GM21717 (cell line): ENCODE results near the gene SLC25A26.
A peak's percentile ranks its signal among the peaks of the same experiment; 100 is the strongest.
"Not testable (repeated sequence)": the region's sequence is repeated elsewhere in the genome, so short reads cannot be mapped to it uniquely, and the experiment has no call there.

Source experiments
- ATAC-seq: cut with Tn5 transposase; IDR thresholded peaks from one replicate; pipeline ENCODE4 v1.9.1; 2021; ENCODE audit warnings: mild to moderate bottlenecking, moderate library complexity; ENCODE audit not compliant: unreplicated experiment

SLC25A26 gene

GRCh38 chr3:66226093-66226492, 5.3 kb downstream of the SLC25A26 start:
- ATAC-seq = not testable (repeated sequence)

GRCh38 chr3:66227051-66227450, 6.2 kb downstream of the SLC25A26 start:
- no peak for ATAC-seq

GRCh38 chr3:66227915-66228314, 7.1 kb downstream of the SLC25A26 start:
- no peak for ATAC-seq

DNA sequence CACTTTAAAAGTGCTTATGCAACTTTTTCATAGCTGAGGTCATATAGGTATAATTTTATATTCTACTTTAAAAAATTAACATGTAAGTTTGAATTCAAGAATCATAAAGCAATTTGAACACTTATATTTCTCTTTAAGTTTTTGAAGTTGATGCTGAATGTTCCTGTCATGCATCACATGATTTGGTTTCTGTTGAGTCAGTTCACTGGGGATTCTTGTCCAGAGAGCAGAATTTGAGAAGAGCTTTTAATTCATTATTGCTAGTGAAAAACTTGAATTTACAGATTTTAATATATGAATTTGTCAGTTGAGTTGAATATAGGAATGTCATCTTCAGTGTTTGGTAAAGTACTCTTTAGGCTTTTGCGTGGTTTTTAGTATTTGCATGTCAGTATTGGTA, 7.9 kb downstream of the SLC25A26 start:
- ATAC-seq = no peak

GRCh38 chr3:66229931-66230330, 9.1 kb downstream of the SLC25A26 start:
- no peak for ATAC-seq

DNA sequence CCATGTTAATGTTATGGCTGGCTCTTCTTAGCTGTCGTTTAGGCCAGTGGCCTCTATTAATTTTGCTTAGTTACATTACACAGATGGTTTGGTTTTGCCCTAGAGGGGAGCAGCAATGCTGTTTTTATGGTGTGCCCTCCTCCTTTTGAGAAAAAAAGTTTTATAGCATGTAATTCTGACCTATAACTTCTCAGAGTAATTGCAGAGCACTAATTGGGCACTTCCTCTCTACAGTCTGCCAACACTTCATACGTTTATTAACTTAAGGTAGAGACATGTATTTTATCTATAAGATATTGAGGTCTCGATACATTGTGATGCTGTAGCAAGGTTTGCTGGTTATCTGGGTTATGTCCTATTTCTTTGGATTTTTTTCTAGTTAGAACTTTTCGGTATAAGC, 12.2 kb downstream of the SLC25A26 start:
- no peak for ATAC-seq

- ATAC-seq = no peak
Observed at GRCh38 chr3:66236281-66236680, 15.5 kb downstream of the SLC25A26 start.

DNA sequence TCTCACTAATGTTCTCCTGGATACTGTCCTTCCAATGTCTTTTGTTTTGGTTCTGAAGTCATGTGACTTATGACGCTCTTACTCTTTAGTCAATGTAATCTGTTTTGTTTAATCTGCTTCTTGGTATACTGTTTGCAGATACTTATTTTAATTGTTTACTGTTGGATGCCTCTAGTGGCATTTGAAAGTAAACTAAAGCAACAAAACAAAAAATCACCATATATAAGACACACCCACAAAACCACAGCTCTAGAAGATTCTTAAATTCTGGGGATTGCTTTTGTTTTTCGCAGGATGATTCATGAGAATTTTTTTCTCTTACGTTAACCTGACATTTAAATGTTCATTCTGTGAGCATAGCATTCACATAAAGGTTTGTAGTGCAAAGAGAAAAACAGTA, 16.8 kb downstream of the SLC25A26 start:
- no peak for ATAC-seq

GRCh38 chr3:66239513-66240123, 18.8 kb downstream of the SLC25A26 start:
- peak; percentile 53 for ATAC-seq

GRCh38 chr3:66241466-66241865, 20.7 kb downstream of the SLC25A26 start:
- no peak for ATAC-seq

GRCh38 chr3:66242788-66243464, 22.1 kb downstream of the SLC25A26 start:
- no peak for ATAC-seq

GRCh38 chr3:66248641-66249040, 27.8 kb downstream of the SLC25A26 start:
- no peak for ATAC-seq

GRCh38 chr3:66253790-66254620, 33.2 kb downstream of the SLC25A26 start:
- no peak for ATAC-seq

GRCh38 chr3:66255865-66256264, 35.1 kb downstream of the SLC25A26 start:
- no peak for ATAC-seq

- no peak for ATAC-seq
Observed at GRCh38 chr3:66256806-66257205, 36.0 kb downstream of the SLC25A26 start.

- ATAC-seq = no peak
Observed at GRCh38 chr3:66259566-66260255, 38.9 kb downstream of the SLC25A26 start.

DNA sequence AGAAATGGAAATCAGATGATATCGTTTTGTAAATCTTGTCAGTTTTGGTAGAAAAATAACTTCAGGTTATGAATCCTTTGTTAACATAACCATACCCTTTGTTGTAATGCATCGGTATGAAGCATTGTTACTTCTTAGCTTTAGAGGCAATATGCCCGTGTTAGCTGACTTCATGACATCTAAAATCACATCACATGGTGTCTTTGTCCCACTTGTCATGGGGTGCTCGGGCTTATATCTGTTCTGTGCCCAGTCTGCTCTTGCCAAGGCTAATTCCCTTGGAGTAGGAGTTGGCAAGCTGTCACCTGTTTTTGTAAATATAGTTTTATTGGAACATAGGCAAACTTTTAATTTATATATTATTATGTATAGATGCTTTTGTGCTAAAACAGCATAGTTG, 39.6 kb downstream of the SLC25A26 start:
- no peak for ATAC-seq

DNA sequence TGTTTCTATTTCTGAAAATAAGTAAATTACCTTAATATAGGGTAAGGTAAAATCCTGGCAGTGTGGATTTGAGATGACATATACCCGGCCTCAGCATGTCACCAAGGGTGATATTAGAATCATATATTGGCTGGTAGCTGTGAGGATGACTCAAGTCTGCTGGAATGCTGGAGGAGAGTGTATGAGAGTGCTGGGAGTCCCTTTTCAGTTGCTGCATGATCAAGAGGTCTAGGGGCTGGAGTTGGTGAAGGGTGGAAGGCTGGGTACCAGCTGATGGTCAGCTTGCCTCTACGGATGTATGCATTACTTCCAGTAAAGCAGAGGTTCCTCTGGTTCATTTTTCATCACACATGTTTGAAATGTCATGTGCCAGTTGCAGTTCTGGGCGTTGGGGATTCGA, 40.6 kb downstream of the SLC25A26 start:
- no peak for ATAC-seq

DNA sequence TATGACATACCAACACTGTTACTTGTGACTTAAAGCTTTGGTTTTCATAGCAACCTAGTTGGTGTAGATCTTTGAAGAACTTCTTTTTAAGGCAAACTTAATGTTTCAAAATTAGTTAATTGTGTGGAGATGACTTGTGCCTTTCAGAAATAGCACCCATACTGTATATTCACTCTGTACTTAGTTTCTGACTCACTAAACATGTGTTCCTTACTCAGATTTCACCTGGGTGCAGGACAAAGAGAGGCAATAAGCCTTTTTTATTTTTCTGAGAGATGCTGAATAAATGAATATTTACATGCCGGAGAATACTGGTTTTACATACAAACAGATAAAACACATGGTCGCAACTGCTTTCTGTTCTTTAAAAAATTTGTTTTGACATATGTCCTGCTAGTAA, 44.8 kb downstream of the SLC25A26 start:
- ATAC-seq = no peak

GRCh38 chr3:66266551-66266950, 45.8 kb downstream of the SLC25A26 start:
- no peak for ATAC-seq

DNA sequence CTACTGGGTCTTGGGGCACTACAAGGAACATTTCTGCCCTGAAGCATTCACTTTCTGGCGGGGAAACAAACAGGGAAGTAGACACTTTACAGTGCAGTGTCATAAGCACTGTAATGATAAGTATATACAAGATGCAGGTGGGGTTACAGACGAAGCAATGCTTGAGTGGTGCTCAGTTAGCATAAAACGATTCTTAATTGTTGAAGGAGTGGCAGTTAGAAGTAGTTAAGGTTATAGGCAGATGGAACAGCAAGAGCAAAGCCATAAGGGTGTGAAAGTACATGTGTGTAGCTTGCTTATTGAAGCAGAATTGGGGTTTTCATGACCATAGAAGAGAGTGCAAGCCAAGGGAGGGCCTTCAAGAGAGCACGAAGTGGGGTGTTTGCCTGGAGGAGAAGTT, 46.2 kb downstream of the SLC25A26 start:
- ATAC-seq = no peak
